Endothelial cell of umbilical vein (primary cell): ENCODE data around the gene CNTN1. TPM values are rescaled to one million over a fixed set of nuclear protein-coding genes. Genes with fewer than 3 reads are reported as not detected.

Source experiments
- BruUV-seq: library from RNA; stranded (reverse); fragments of 400-500 nt; replicated peaks from 2 replicates; lab custom pipeline; 2021; lab: Mats Ljungman, UMichigan
- CTCF ChIA-PET: fragments of 300-600, 350-600 bp; sonication (Branson Sonifier 250); formaldehyde crosslinking; loops from one replicate; lab custom pipeline; 2021; ENCODE audit warnings: antibody characterized with exemption, inconsistent platforms; lab: Charles Lee
- POLR2A ChIA-PET: fragments of 300-600, 350-600 bp; sonication (Branson Sonifier 250); formaldehyde crosslinking; loops from one replicate; lab custom pipeline; 2021; ENCODE audit warnings: antibody characterized with exemption, inconsistent platforms; lab: Charles Lee
- DNase-seq: peaks from one replicate; pipeline ENCODE4 v3.0.0-alpha.2; 2011; ENCODE audit warnings: low read depth, low spot score
- FAIRE-seq: peaks from 2 replicates; lab custom pipeline; 2011; peaks lifted over from hg19 to GRCh38; lab: Jason Lieb, UNC
- H2AFZ ChIP-seq: 2 replicates; pipeline ENCODE4 v1.6.0; 2012; ENCODE audit warnings: low read depth, low read length, control low read depth, inconsistent platforms
- H3K27ac ChIP-seq: 2 replicates; pipeline ENCODE4 v1.5.1; 2011; ENCODE audit warnings: low read depth, mild to moderate bottlenecking, control low read depth, low read length, moderate library complexity; ENCODE audit not compliant: insufficient read depth
- H3K27me3 ChIP-seq, 2 experiments: 2 replicates each; pipeline versions ENCODE4 v1.6.0 to v1.6.1; 2011; ENCODE audit warnings: low read length in 2 of 2, mixed read lengths in 1 of 2; ENCODE audit not compliant: control insufficient read depth in 2 of 2, insufficient read depth in 2 of 2
- H3K36me3 ChIP-seq, 2 experiments: 2 replicates in 1 of 2; 3 replicates in 1 of 2; pipeline ENCODE4 v1.5.1; 2011; ENCODE audit warnings: low read length in 2 of 2, mild to moderate bottlenecking in 1 of 2, moderate library complexity in 1 of 2; ENCODE audit not compliant: control insufficient read depth in 2 of 2, insufficient read depth in 2 of 2; ENCODE audit errors: extremely low read depth in 1 of 2
- H3K4me1 ChIP-seq: 3 replicates; pipeline ENCODE4 v1.5.1; 2011; ENCODE audit warnings: mild to moderate bottlenecking, low read length; ENCODE audit not compliant: control insufficient read depth, insufficient read depth; ENCODE audit errors: extremely low read depth
- H3K4me2 ChIP-seq: 2 replicates; pipeline ENCODE4 v1.6.1; 2011; ENCODE audit warnings: low read length, control low read depth, mixed read lengths; ENCODE audit not compliant: insufficient read depth
- H3K4me3 ChIP-seq, 3 experiments: fragments of 200-600 bp in 1 of 3; sonication (generic), shearing (Covaris generic) in 1 of 3; replicated peaks in 1 of 3; 2 replicates each; pipeline ENCODE4 v1.5.1; 2011 to 2016; ENCODE audit warnings: control low read depth in 3 of 3, low read length in 3 of 3, mild to moderate bottlenecking in 2 of 3, inconsistent platforms in 1 of 3, low read depth in 1 of 3, moderate library complexity in 1 of 3; ENCODE audit not compliant: insufficient read depth in 1 of 3
- H3K79me2 ChIP-seq: 2 replicates; pipeline ENCODE4 v1.6.0; 2012; ENCODE audit warnings: low read length, inconsistent platforms; ENCODE audit not compliant: control insufficient read depth, insufficient read depth
- H3K9ac ChIP-seq: replicated peaks from 2 replicates; pipeline ENCODE3; 2011; ENCODE audit warnings: low read length, control low read depth; ENCODE audit not compliant: insufficient read depth; ENCODE audit errors: extremely low read depth
- H3K9me1 ChIP-seq: replicated peaks from 3 replicates; pipeline ENCODE4 v1.6.0; 2011; ENCODE audit warnings: mild to moderate bottlenecking, low read length; ENCODE audit not compliant: control insufficient read depth, insufficient read depth; ENCODE audit errors: extremely low read depth
- H3K9me3 ChIP-seq: replicated peaks from 2 replicates; pipeline ENCODE4 v1.5.1; 2012; ENCODE audit warnings: low read length, inconsistent platforms; ENCODE audit not compliant: control insufficient read depth, insufficient read depth
- H4K20me1 ChIP-seq: replicated peaks from 2 replicates; pipeline ENCODE3; 2011; ENCODE audit warnings: mild to moderate bottlenecking, low read length; ENCODE audit not compliant: control insufficient read depth, insufficient read depth; ENCODE audit errors: extremely low read depth
- CTCF ChIP-seq, 2 donors: IDR thresholded peaks; 1 replicate in 1 of 2; 2 replicates in 1 of 2; pipeline ENCODE4 v1.5.1; 2011; ENCODE audit warnings: low read length in 2 of 2, mild to moderate bottlenecking in 2 of 2, moderate library complexity in 2 of 2, control low read depth in 1 of 2, inconsistent platforms in 1 of 2, low read depth in 1 of 2; ENCODE audit not compliant: insufficient read depth in 1 of 2; ENCODE audit errors: extremely low read depth in 1 of 2
- EZH2 ChIP-seq: IDR thresholded peaks from 2 replicates; pipeline ENCODE4 v1.6.1; 2012; ENCODE audit warnings: borderline replicate concordance, low read depth, mild to moderate bottlenecking, moderate library complexity, low read length, inconsistent platforms; ENCODE audit not compliant: severe bottlenecking
- FOS ChIP-seq: IDR thresholded peaks from 2 replicates; pipeline ENCODE4 v1.6.1; 2011; ENCODE audit warnings: mild to moderate bottlenecking, low read length, moderate library complexity, borderline replicate concordance; ENCODE audit not compliant: insufficient read depth
- MAX ChIP-seq: IDR thresholded peaks from 2 replicates; pipeline ENCODE4 v1.6.1; 2011; ENCODE audit not compliant: insufficient read depth, insufficient read length
- MYC ChIP-seq: IDR thresholded peaks from one replicate; pipeline ENCODE4 v1.6.1; 2011; ENCODE audit warnings: mild to moderate bottlenecking, low read depth, low read length
- POLR2AphosphoS5 ChIP-seq: IDR thresholded peaks from 2 replicates; pipeline ENCODE4 v1.6.1; 2012; ENCODE audit warnings: low read depth, mild to moderate bottlenecking, control low read depth, low read length, moderate library complexity; ENCODE audit not compliant: insufficient read depth
- dilution Hi-C: fragments of 300-500 bp; cut with MboI; formaldehyde crosslinking; loops from one replicate; pipeline ENCODE4 v1.15.0; 2019; ENCODE audit warnings: low sequenced_read_pairs; ENCODE audit not compliant: extremely low pct_ligation_motif_present
- intact Hi-C: fragments of 100-400 bp; cut with micrococcal nuclease; formaldehyde crosslinking; loops from one replicate; pipeline ENCODE4 v1.10.0; 2022
- polyA plus RNA-seq, 4 experiments: library from polyadenylated mRNA; depleted of rRNA in 3 of 4; stranded (reverse) in 3 of 4; unstranded in 1 of 4; fragments of >200 nt; gene quantifications; 2 replicates each; pipeline versions ENCODE4 v1.2.1 to v1.2.3, GENCODE V29; 2011 to 2012; ENCODE audit warnings: missing spikeins in 1 of 4
- total RNA-seq: library from RNA; stranded (reverse); gene quantifications from 2 replicates; pipeline ENCODE4 v1.2.3, GENCODE V29; 2021

CNTN1 gene
- total and polyA plus RNA-seq, 2 donors (not counting 3 experiments of a cell fraction or from before 2014, with no cell fraction given), result 0.07 TPM; not detected in 1

DNA sequence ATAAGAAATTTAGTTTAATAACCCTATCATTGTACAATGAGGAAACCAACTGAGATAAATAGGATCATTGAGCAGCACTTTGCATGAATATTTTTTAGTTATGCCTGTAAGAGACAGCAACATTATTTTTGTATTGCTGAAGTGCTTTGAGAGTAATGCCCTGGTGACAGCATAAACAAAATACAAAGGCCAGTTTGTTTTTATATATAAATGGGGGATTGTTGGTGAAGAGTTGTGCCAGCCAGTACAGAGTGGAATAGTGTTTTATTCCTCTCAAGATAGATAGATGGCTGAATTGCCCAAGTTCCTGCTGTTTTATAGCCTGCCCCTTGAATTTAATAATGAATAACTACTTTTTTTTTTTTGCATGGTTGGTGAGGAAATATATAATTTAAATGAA is 101.8 kb downstream of the CNTN1 start:
- no peaks in the 10 kb centered on the region for H3K9me1 ChIP-seq
- dilution Hi-C loops, result no loop called here
- no peak overlapping the region for H2AFZ ChIP-seq
- BruUV-seq, result no TSS peak
- H3K9me3 ChIP-seq, result no peaks in the 10 kb centered on the region
- no peaks in the 10 kb centered on the region for H3K4me1 ChIP-seq
- no peaks in the 10 kb centered on the region for H3K36me3 ChIP-seq
- no peak for FAIRE-seq
- no peak overlapping the region for H3K9ac ChIP-seq
- TF ChIP-seq MYC, result no peak
- no peak for TF ChIP-seq EZH2
- no peak for TF ChIP-seq POLR2AphosphoS5
- no peak for TF ChIP-seq CTCF (IDR thresholded peaks at IDR 0.05; ENCODE audit: extremely low read depth in 1 of 2, insufficient read depth in 1 of 2, low read depth in 1 of 2, low read length in 2 of 2)
- no peak for TF ChIP-seq FOS
- no peak for TF ChIP-seq MAX
- H3K27me3 ChIP-seq, result no peaks in the 10 kb centered on the region
- H3K27ac ChIP-seq, result no peak overlapping the region
- H4K20me1 ChIP-seq, result no peaks in the 10 kb centered on the region
- no peak overlapping the region for H3K4me2 ChIP-seq
- POLR2A ChIA-PET, result no interaction called here
- DNase-seq, result no peak
- no peaks in the 10 kb centered on the region for H3K79me2 ChIP-seq
- CTCF ChIA-PET, result no interaction called here
- H3K4me3 ChIP-seq, result no peak overlapping the region
- intact Hi-C loops, result no loop called here
